IPS-20b (cell line): ENCODE data around the gene RETREG3.
A peak's percentile ranks its signal among the peaks of the same experiment; 100 is the strongest.
"Not testable (repeated sequence)": the region's sequence is repeated elsewhere in the genome, so short reads cannot be mapped to it uniquely, and the experiment has no call there.

Experiments used
- H3K27ac ChIP-seq: one replicate; pipeline ENCODE4 v1.5.1; 2013; ENCODE audit warnings: low read length
- H3K27me3 ChIP-seq: 2 replicates; pipeline ENCODE4 v1.6.1; 2013; ENCODE audit warnings: mild to moderate bottlenecking, low read length, inconsistent platforms; ENCODE audit not compliant: insufficient read depth
- H3K36me3 ChIP-seq: 2 replicates; pipeline ENCODE4 v1.6.1; 2013; ENCODE audit warnings: low read depth, mild to moderate bottlenecking, inconsistent platforms, low read length, moderate library complexity; ENCODE audit not compliant: insufficient read depth
- H3K4me1 ChIP-seq: 2 replicates; pipeline ENCODE4 v1.6.1; 2013; ENCODE audit warnings: mild to moderate bottlenecking, control low read depth, inconsistent platforms, low read length, moderate library complexity; ENCODE audit not compliant: insufficient read depth
- H3K4me3 ChIP-seq: 2 replicates; pipeline ENCODE4 v1.5.1; 2013; ENCODE audit warnings: mild to moderate bottlenecking, low read length, inconsistent platforms
- H3K9ac ChIP-seq: 2 replicates; pipeline ENCODE4 v1.6.1; 2013; ENCODE audit warnings: low read depth, mild to moderate bottlenecking, inconsistent platforms, low read length, moderate library complexity
- H3K9me3 ChIP-seq: 2 replicates; pipeline ENCODE4 v1.6.1; 2013; ENCODE audit warnings: mild to moderate bottlenecking, low read depth, low read length, inconsistent platforms; ENCODE audit not compliant: insufficient read depth

The RETREG3 gene

GRCh38 chr17:42543190-42544079, 65.7 kb downstream of the RETREG3 start:
- peaks cover 41% of the 10 kb centered on the region for H3K36me3 ChIP-seq

GRCh38 chr17:42541041-42541833, 67.9 kb downstream of the RETREG3 start:
- Histone ChIP-seq H3K27me3 (no peaks in the 10 kb centered on the region), H3K4me1 (0 out of 2 replicates have a peak, but pooled peaks cover 3% of the 10 kb centered on the region), H3K9me3 (no peaks in the 10 kb centered on the region), H3K9ac (no peak overlapping the region), H3K36me3 (peaks cover 41% of the 10 kb centered on the region), H3K4me3 (no peak overlapping the region), H3K27ac (no peak overlapping the region)

More at GRCh38 chr17:42543190-42544079, 65.7 kb downstream of the RETREG3 start:
- H3K4me3 ChIP-seq, result no peak overlapping the region
- no peak overlapping the region for H3K9ac ChIP-seq
- H3K27ac ChIP-seq, result no peak overlapping the region
- H3K9me3 ChIP-seq, result no peaks in the 10 kb centered on the region
- no peaks in the 10 kb centered on the region for H3K4me1 ChIP-seq
- no peaks in the 10 kb centered on the region for H3K27me3 ChIP-seq

DNA sequence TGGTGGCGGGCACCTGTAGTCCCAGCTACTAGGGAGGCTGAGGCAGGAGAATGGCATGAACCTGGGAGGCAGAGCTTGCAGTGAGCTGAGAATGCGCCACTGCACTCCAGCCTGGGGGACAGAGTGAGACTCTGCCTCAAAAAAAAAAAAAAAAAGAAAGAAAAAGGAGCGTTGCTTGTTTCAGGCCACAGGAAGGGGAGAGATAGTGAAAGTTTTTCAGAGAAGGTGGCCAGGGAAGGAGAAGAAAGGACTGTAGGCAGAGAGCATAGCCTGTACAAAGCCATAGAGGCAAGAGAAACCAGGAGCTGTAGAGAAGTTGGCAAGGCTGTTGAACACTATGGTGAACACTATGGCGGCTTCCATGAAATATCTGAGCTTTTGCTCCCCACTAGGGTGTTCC, 68.6 kb downstream of the RETREG3 start:
- H3K36me3 ChIP-seq, result peaks cover 41% of the 10 kb centered on the region
- not testable (repeated sequence) for H3K27ac ChIP-seq, H3K27me3 ChIP-seq, H3K9ac ChIP-seq, H3K4me1 ChIP-seq, H3K4me3 ChIP-seq, H3K9me3 ChIP-seq

DNA sequence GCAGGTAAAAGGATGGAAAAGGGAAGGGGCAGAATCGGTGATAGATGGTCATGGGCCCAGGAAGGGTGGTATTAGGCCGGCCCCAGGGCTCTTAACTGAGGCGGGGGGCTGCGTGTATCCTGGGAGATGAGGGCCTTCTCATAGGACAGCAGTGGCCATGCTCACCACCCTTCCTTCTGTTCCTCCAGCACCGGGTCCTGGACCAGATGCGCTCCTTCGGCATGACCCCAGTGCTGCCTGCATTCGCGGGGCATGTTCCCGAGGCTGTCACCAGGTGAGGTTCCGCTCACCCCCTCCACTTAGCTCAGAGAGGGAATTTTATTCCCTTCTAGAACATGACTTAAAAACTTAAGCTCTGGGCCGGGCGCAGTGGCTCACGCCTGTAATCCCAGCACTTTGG, 70.7 kb downstream of the RETREG3 start:
- peaks cover 7% of the 10 kb centered on the region; the same call in 1 of the 2 replicates for H3K4me1 ChIP-seq
- no peaks in the 10 kb centered on the region; the same call in 1 of the 2 replicates for H3K27me3 ChIP-seq
- no peaks in the 10 kb centered on the region for H3K9me3 ChIP-seq
- H3K36me3 ChIP-seq, result peaks cover 34% of the 10 kb centered on the region
- H3K4me3 ChIP-seq, result no peak overlapping the region
- H3K27ac ChIP-seq, result no peak overlapping the region
- H3K9ac ChIP-seq, result no peak overlapping the region

DNA sequence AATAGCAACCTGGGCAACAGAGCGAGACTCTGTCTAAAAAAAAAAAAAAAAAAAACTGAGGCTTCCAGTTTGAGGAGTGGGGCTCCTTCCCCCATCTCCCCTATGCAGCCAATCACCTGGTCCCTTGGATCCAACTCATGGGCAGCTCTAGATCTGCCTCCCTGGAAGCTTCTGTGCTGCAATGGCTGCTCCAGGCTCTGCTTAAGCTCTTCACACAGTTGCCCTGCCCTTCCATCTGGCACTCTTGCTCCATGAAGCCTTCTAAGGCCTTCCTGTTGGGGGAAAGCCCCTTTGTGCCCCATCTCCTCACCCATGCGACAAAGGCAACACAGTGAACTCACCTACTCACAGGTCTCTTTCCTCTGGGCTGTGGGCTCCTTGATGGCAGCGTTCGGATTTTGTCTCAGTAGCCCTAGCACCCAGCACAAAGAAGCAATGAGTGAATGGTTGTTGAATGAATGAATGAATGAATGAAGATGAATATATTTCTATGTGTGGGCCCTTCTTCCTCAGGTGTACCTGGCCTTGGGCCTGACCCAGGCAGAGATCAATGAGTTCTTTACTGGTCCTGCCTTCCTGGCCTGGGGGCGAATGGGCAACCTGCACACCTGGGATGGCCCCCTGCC, 71.2 kb downstream of the RETREG3 start:
- H3K36me3 ChIP-seq, result peaks cover 29% of the 10 kb centered on the region
- no peaks in the 10 kb centered on the region for H3K9me3 ChIP-seq
- H3K4me3 ChIP-seq, result no peak overlapping the region
- H3K27me3 ChIP-seq, result no peaks in the 10 kb centered on the region; the same call in 1 of the 2 replicates
- H3K9ac ChIP-seq, result no peak overlapping the region
- no peak overlapping the region for H3K27ac ChIP-seq
- H3K4me1 ChIP-seq, result peaks cover 7% of the 10 kb centered on the region; the same call in 1 of the 2 replicates

GRCh38 chr17:42537156-42537805, 71.9 kb downstream of the RETREG3 start:
- H3K27ac ChIP-seq, result no peak overlapping the region
- no peaks in the 10 kb centered on the region for H3K9me3 ChIP-seq
- peaks cover 22% of the 10 kb centered on the region for H3K36me3 ChIP-seq
- no peaks in the 10 kb centered on the region; the same call in 1 of the 2 replicates for H3K27me3 ChIP-seq
- H3K4me3 ChIP-seq, result peak overlapping the region; percentile 89
- H3K4me1 ChIP-seq, result peaks cover 7% of the 10 kb centered on the region; the same call in 1 of the 2 replicates
- peak overlapping the region; percentile 80; the same call in 1 of the 2 replicates for H3K9ac ChIP-seq

DNA sequence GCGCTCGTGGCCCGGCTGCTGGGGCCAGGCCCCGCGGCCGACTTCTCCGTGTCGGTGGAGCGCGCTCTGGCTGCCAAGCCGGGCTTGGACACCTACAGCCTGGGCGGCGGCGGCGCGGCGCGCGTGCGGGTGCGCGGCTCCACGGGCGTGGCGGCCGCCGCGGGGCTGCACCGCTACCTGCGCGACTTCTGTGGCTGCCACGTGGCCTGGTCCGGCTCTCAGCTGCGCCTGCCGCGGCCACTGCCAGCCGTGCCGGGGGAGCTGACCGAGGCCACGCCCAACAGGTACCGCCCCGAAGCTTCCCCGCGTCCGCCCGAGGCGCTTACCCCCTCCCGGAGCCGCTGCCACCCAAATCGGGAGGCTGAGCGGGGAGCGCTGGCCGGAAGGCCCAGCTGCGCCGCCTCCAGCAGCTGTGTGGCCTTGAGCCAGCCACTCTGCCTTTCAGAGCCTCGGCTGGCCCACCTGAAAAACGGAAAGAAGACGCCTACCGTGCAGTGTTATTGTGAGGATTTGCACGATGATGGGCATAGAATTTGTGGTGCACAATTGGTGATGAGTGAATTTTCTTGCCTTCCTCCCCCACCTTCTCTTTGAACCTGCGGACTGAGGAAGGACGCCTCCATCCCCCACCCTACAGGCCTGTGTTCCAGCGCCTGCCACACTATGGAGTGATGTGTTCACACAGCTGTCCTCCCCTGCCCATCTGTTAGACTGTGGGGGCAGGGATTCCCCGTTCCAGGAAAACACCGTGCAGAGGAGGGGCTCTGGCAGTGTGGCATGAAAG, 72.6 kb downstream of the RETREG3 start:
- Histone ChIP-seq H3K4me3 (peak overlapping the region; percentile 89), H3K27ac (no peak overlapping the region), H3K9ac (peak overlapping the region; percentile 80; the same call in 1 of the 2 replicates), H3K27me3 (peaks cover 3% of the 10 kb centered on the region; the same call in 1 of the 2 replicates), H3K9me3 (no peaks in the 10 kb centered on the region), H3K36me3 (peaks cover 20% of the 10 kb centered on the region), H3K4me1 (peaks cover 7% of the 10 kb centered on the region; the same call in 1 of the 2 replicates)

DNA sequence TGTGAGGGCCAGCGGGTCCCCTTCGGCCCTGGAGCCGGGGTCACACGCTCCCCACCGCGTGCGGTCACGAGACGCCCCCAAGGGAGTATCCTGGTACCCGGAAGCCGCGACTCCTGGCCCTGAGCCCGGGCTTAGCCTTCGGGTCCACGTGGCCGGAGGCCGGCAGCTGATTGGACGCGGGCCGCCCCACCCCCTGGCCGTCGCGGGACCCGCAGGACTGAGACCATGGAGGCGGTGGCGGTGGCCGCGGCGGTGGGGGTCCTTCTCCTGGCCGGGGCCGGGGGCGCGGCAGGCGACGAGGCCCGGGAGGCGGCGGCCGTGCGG, 73.2 kb downstream of the RETREG3 start, which contains the start of gene NAGLU:
Gene NAGLU (plus strand): TSS at position 194 of the 324 bp plus-strand sequence. CDS start 32 bp downstream, at position 226.
- peak within 1 kb of the TSS; percentile 89 for H3K4me3 ChIP-seq
- peak within 1 kb of the TSS; percentile 10 for H3K27ac ChIP-seq
- H3K9me3 ChIP-seq, result no peaks in the 10 kb centered on the region
- H3K4me1 ChIP-seq, result peaks cover 7% of the 10 kb centered on the region; the same call in 1 of the 2 replicates
- peak within 1 kb of the TSS; percentile 80; the same call in 1 of the 2 replicates for H3K9ac ChIP-seq
- peaks cover 15% of the 10 kb centered on the region; the same call in 1 of the 2 replicates for H3K36me3 ChIP-seq
- peaks cover 8% of the 10 kb centered on the region; the same call in 1 of the 2 replicates for H3K27me3 ChIP-seq

- peaks cover 7% of the 10 kb centered on the region; the same call in 1 of the 2 replicates for H3K4me1 ChIP-seq
- H3K9ac ChIP-seq, result peak overlapping the region; percentile 56; the same call in 1 of the 2 replicates
- H3K27ac ChIP-seq, result peak overlapping the region; percentile 10
Measured at GRCh38 chr17:42535155-42536047, 73.8 kb downstream of the RETREG3 start.

More at GRCh38 chr17:42535155-42536047, 73.8 kb downstream of the RETREG3 start:
- peaks cover 12% of the 10 kb centered on the region; the same call in 1 of the 2 replicates for H3K36me3 ChIP-seq
- peak overlapping the region; percentile 89 for H3K4me3 ChIP-seq
- peaks cover 12% of the 10 kb centered on the region; the same call in 1 of the 2 replicates for H3K27me3 ChIP-seq
- H3K9me3 ChIP-seq, result no peaks in the 10 kb centered on the region
